ENCODE data around the gene PPTC7. TPM values are rescaled to one million over a fixed set of nuclear protein-coding genes. Genes with fewer than 3 reads are reported as not detected.

PPTC7 gene, protein sequence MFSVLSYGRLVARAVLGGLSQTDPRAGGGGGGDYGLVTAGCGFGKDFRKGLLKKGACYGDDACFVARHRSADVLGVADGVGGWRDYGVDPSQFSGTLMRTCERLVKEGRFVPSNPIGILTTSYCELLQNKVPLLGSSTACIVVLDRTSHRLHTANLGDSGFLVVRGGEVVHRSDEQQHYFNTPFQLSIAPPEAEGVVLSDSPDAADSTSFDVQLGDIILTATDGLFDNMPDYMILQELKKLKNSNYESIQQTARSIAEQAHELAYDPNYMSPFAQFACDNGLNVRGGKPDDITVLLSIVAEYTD
- total RNA-seq, result 10 to 100 TPM; 53.8 to 54.8 TPM
- polyA plus RNA-seq (2013, experiment 1 of 2), result 31.8 TPM
- polyA plus RNA-seq (2013, experiment 2 of 2), result 35.2 TPM
- 41.1 to 502 (median 96.1) reads per million in 172 experiments for total RNA-seq

DNA sequence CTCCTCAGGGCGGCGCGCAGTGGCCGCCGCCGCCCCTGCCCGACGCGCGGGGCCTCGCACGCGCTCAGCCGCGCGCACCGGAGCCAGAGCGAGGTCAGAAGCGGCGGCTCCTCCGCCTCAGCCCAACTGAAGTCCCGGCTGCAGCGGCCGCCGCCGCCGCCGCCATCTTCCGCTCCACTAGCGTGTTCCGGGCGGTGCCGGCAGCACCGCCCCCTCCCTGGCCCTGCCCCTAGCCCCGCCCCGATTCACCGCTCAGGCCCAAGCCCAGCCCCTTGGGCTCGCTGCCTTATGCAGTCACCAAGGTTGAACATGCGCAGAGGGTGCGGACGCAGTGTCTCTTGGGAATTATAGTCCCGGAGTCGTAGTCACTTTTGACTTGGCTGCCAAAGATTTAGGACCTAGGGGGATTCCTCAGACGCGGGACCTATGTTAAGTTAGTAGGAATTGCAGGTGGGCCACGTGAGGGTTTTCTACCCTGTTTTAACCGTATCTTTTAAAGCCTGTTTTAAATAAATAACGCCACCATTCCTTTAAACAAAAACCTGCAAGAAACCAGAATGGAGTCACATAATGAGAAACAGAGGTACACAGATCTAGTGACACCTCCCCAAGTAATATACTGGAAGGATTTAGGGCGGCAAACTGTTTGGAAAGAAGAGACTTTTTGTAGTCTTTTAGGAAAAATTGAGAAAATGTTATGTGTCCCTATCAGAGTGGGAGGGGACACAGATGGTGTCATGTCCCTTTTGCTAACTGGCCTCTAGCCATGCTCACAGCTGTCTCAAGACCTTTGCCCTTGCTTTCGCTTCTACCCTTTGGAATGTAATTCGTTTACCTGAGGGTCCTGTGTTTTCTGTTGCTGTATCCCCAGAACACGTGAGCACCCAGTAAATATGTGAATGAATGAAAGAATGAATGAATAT is at the start of gene PPTC7:
PPTC7 (minus strand) TSS at position 182 of the 923 bp plus-strand sequence. CDS start 287 bp downstream, outside the sequence.
- CTCF ChIA-PET, result interaction anchor here (1.6 to 2.6 kb wide), 3 partner anchors 18 to 133 kb away, joined by 3 to 19 read pairs (median 11); partner anchors contain the start of gene ARPC3
- POLR2A ChIA-PET, result interaction anchor here (2.0 kb wide), 1 partner anchor 20 kb away, joined by 10 read pairs; no protein-coding TSS in a partner anchor
- H3K4me1 Mint-ChIP-seq (ENCODE audit: low read depth), result peaks cover 68% of the 10 kb centered on the region

DNA sequence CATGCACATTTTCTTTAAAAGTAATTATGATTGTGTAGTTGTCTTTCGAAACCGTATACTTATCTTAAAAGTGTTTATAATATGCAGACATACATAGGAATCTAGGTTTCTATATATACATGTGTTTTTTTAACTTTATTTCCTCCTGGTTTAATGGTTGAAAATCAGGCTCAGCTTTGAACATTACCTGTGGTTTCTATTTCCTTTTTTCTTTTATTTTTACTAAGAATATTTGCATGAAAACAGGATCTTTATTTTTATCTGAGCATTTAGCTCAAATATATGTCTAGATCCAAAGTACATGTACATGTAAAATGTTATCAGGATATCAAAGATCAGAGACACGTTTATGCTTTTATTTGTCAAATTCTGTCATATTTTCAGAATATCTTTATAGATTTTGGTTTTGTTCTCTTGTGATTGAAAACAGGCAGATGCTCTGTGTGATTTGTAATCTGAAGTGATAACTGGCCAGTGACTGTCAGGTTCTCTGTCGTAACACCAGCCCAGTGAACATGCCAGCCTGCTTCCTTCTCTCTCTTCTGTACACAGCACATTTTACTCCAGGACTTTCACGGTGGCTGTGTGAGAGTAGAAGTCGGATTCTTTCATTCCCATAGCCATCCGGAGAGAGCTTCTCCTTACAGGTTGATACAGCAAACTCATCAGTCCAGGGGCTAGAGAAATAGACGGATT is 44.5 kb upstream of the PPTC7 start:
- ATAC-seq (ENCODE audit: poor library complexity), result no peak
- Mint-ChIP-seq H3K27me3 (no peaks in the 10 kb centered on the region), H3K9me3 (no peaks in the 10 kb centered on the region), H3K27ac (peak overlapping the region; percentile 79), H3K4me1 (ENCODE audit: low read depth) (peaks cover 14% of the 10 kb centered on the region), H3K4me3 (peak overlapping the region; percentile 17), H3K36me3 (ENCODE audit: low read depth) (peaks cover 11% of the 10 kb centered on the region)
- H3K4me1 ChIP-seq (ENCODE audit: insufficient read depth, low read length), result peaks cover 10% of the 10 kb centered on the region
- TF ChIP-seq, protein P1, sequence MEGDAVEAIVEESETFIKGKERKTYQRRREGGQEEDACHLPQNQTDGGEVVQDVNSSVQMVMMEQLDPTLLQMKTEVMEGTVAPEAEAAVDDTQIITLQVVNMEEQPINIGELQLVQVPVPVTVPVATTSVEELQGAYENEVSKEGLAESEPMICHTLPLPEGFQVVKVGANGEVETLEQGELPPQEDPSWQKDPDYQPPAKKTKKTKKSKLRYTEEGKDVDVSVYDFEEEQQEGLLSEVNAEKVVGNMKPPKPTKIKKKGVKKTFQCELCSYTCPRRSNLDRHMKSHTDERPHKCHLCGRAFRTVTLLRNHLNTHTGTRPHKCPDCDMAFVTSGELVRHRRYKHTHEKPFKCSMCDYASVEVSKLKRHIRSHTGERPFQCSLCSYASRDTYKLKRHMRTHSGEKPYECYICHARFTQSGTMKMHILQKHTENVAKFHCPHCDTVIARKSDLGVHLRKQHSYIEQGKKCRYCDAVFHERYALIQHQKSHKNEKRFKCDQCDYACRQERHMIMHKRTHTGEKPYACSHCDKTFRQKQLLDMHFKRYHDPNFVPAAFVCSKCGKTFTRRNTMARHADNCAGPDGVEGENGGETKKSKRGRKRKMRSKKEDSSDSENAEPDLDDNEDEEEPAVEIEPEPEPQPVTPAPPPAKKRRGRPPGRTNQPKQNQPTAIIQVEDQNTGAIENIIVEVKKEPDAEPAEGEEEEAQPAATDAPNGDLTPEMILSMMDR (IDR thresholded peaks at IDR 0.05), result no peak
- H3K4me3 ChIP-seq (ENCODE audit: low read length), result no peak overlapping the region
- intact Hi-C loops (cut with DNase I, micrococcal nuclease), result no loop called here
- no peak for DNase-seq
- peaks cover 3% of the 10 kb centered on the region for H3K36me3 ChIP-seq (ENCODE audit: insufficient read depth, low read length)
- CTCF ChIA-PET, result interaction anchor here (0.5 kb wide), 1 partner anchor 597 kb away, joined by 3 read pairs; no protein-coding TSS in a partner anchor
- POLR2A ChIA-PET, result interaction anchor here (1.2 to 1.6 kb wide), 3 partner anchors 14 to 158 kb away, joined by 3 to 7 read pairs (median 4); partner anchors contain the start of genes FAM216A and TCTN1
- H3K27ac ChIP-seq (ENCODE audit: low read depth in 1 of 2, low read length in 2 of 2), result peak overlapping the region in 1 of 2 donors; percentile 49
- no peaks in the 10 kb centered on the region for H3K9me3 ChIP-seq (ENCODE audit: control insufficient read depth in 1 of 2, insufficient read depth in 1 of 2, low read length in 2 of 2)
- H3K27me3 ChIP-seq (ENCODE audit: control insufficient read depth in 1 of 2, insufficient read depth in 2 of 2, low read length in 2 of 2), result no peaks in the 10 kb centered on the region

More for the DNA sequence above, at the start of gene PPTC7:
- Mint-ChIP-seq H3K9me3 (no peaks in the 10 kb centered on the region), H3K27ac (peak within 1 kb of the TSS; percentile 96), H3K36me3 (ENCODE audit: low read depth) (peaks cover 23% of the 10 kb centered on the region), H3K27me3 (no peaks in the 10 kb centered on the region), H3K4me3 (peak within 1 kb of the TSS; percentile 97)
- TF ChIP-seq, protein P1 (IDR thresholded peaks at IDR 0.05), result no peak
- H3K4me3 ChIP-seq (ENCODE audit: low read length), result peak within 1 kb of the TSS; percentile 95
- H3K4me1 ChIP-seq (ENCODE audit: insufficient read depth, low read length), result peaks cover 67% of the 10 kb centered on the region
- ATAC-seq (ENCODE audit: poor library complexity), result peak; percentile 92
- intact Hi-C loops (cut with DNase I, micrococcal nuclease), result loop anchor here (2.0 to 5.0 kb wide), 3 partner anchors 21 to 81 kb away; partner anchors contain the start of genes RAD9B (in 2 of the 2) and VPS29 (in 2 of the 2)
- no peaks in the 10 kb centered on the region for H3K27me3 ChIP-seq (ENCODE audit: control insufficient read depth in 1 of 2, insufficient read depth in 2 of 2, low read length in 2 of 2)
- H3K27ac ChIP-seq (ENCODE audit: low read depth in 1 of 2, low read length in 2 of 2), result peak within 1 kb of the TSS; percentile 64 to 91
- no peaks in the 10 kb centered on the region for H3K36me3 ChIP-seq (ENCODE audit: insufficient read depth, low read length)
- no peaks in the 10 kb centered on the region for H3K9me3 ChIP-seq (ENCODE audit: control insufficient read depth in 1 of 2, insufficient read depth in 1 of 2, low read length in 2 of 2)
- peak; percentile 96 to 98 (median 97) for DNase-seq

Data from CD4-positive, alpha-beta T cell (primary cell).